Measurements from ENCODE around the gene LEKR1.

The LEKR1 gene

GRCh38 chr3:156987946-156988345 is 161.8 kb downstream of the LEKR1 start:
- no peak for DNase-seq

GRCh38 chr3:156997351-156997750 is 171.2 kb downstream of the LEKR1 start:
- no peak for DNase-seq

- DNase-seq = no peak
Observed at GRCh38 chr3:157001221-157001957, 175.2 kb downstream of the LEKR1 start.

- no peak for DNase-seq
Observed at GRCh38 chr3:157021679-157022078, 195.5 kb downstream of the LEKR1 start.

- no peak for DNase-seq
Observed at GRCh38 chr3:157023226-157023625, 197.1 kb downstream of the LEKR1 start.

- DNase-seq = no peak
Observed at GRCh38 chr3:157026091-157026490, 199.9 kb downstream of the LEKR1 start.

GRCh38 chr3:157027861-157028745 is 201.9 kb downstream of the LEKR1 start:
- no peak for DNase-seq

- DNase-seq = no peak
Observed at GRCh38 chr3:157029365-157029790, 203.2 kb downstream of the LEKR1 start.

- no peak for DNase-seq
Observed at GRCh38 chr3:157030712-157031111, 204.6 kb downstream of the LEKR1 start.

GRCh38 chr3:157033001-157033400 is 206.8 kb downstream of the LEKR1 start:
- DNase-seq = no peak

- no peak for DNase-seq
Observed at GRCh38 chr3:157040456-157040855, 214.3 kb downstream of the LEKR1 start.

GRCh38 chr3:157042226-157042625 is 216.1 kb downstream of the LEKR1 start:
- no peak for DNase-seq

- no peak for DNase-seq
Observed at GRCh38 chr3:157043771-157044170, 217.6 kb downstream of the LEKR1 start.

- DNase-seq = no peak
Observed at GRCh38 chr3:157045238-157045850, 219.2 kb downstream of the LEKR1 start.

- no peak for DNase-seq
Observed at GRCh38 chr3:157046520-157046919, 220.4 kb downstream of the LEKR1 start.

- no peak for DNase-seq
Observed at GRCh38 chr3:157051055-157051454, 224.9 kb downstream of the LEKR1 start.

- no peak for DNase-seq
Observed at GRCh38 chr3:157051591-157051990, 225.4 kb downstream of the LEKR1 start.

- no peak for DNase-seq
Observed at GRCh38 chr3:157056035-157056434, 229.9 kb downstream of the LEKR1 start.

GRCh38 chr3:157058392-157059071 is 232.4 kb downstream of the LEKR1 start:
- no peak for DNase-seq

- DNase-seq = no peak
Observed at GRCh38 chr3:157059181-157059580, 233.0 kb downstream of the LEKR1 start.

- DNase-seq = no peak
Observed at GRCh38 chr3:157059661-157060060, 233.5 kb downstream of the LEKR1 start.

- no peak for DNase-seq
Observed at GRCh38 chr3:157061265-157061664, 235.1 kb downstream of the LEKR1 start.

GRCh38 chr3:157063469-157063868 is 237.3 kb downstream of the LEKR1 start:
- DNase-seq = no peak
